Activated CD4-positive, alpha-beta T cell treated with anti-CD3 and anti-CD28 coated beads, Interleukin-2, amount 10 ng/mL, durations not matched to agents 24 days and 14 days (primary cell): ENCODE measurements around the gene SLC11A2. TPM values are rescaled to one million over a fixed set of nuclear protein-coding genes. Genes with fewer than 3 reads are reported as not detected.
"Not testable (repeated sequence)": the region's sequence is repeated elsewhere in the genome, so short reads cannot be mapped to it uniquely, and the experiment has no call there.

Experiments used
- DNase-seq: peaks from one replicate; pipeline ENCODE4 v3.0.0; 2022
- H3K27ac Mint-ChIP-seq: one replicate; pipeline ENCODE4 v1.8.0; 2022; ENCODE audit warnings: mild to moderate bottlenecking, mixed read lengths
- H3K27me3 Mint-ChIP-seq: one replicate; pipeline ENCODE4 v1.8.0; 2022; ENCODE audit warnings: mixed read lengths
- H3K36me3 Mint-ChIP-seq: one replicate; pipeline ENCODE4 v1.8.0; 2022; ENCODE audit warnings: low read depth, mild to moderate bottlenecking, mixed read lengths
- H3K4me1 Mint-ChIP-seq: one replicate; pipeline ENCODE4 v1.8.0; 2021; ENCODE audit warnings: mixed read lengths
- H3K4me3 Mint-ChIP-seq: one replicate; pipeline ENCODE4 v1.8.0; 2022; ENCODE audit warnings: mild to moderate bottlenecking, moderate library complexity, mixed read lengths
- H3K9me3 Mint-ChIP-seq: one replicate; pipeline ENCODE4 v1.8.0; 2021; ENCODE audit warnings: mixed read lengths
- intact Hi-C: fragments of 100-400 bp; cut with micrococcal nuclease; formaldehyde crosslinking; loops from one replicate; pipeline ENCODE4 v1.15.1; 2023
- total RNA-seq: library from RNA; stranded (reverse); gene quantifications from 2 replicates; pipeline ENCODE4 v1.2.3, GENCODE V29; 2022

Gene SLC11A2
- total RNA-seq, 1 donor from 2014 or later = 56.2 TPM

GRCh38 chr12:50937653-50938052 lies 88.5 kb downstream of the SLC11A2 start:
- H3K4me1 Mint-ChIP-seq = peaks cover 4% of the 10 kb centered on the region
- intact Hi-C loops = no loop called here
- no peak for DNase-seq
- no peaks in the 10 kb centered on the region for H3K27me3 Mint-ChIP-seq
- H3K9me3 Mint-ChIP-seq = peaks cover 5% of the 10 kb centered on the region
- H3K4me3 Mint-ChIP-seq = no peak overlapping the region
- H3K27ac Mint-ChIP-seq = no peak overlapping the region
- H3K36me3 Mint-ChIP-seq = peaks cover 3% of the 10 kb centered on the region

GRCh38 chr12:50936821-50937530 lies 89.2 kb downstream of the SLC11A2 start:
- Mint-ChIP-seq H3K4me1 (peaks cover 6% of the 10 kb centered on the region), H3K27me3 (no peaks in the 10 kb centered on the region), H3K4me3 (no peak overlapping the region), H3K9me3 (peaks cover 5% of the 10 kb centered on the region), H3K36me3 (peaks cover 3% of the 10 kb centered on the region), H3K27ac (no peak overlapping the region)
- DNase-seq = no peak
- intact Hi-C loops = no loop called here

- H3K27me3 Mint-ChIP-seq = no peaks in the 10 kb centered on the region
- intact Hi-C loops = no loop called here
- peaks cover 3% of the 10 kb centered on the region for H3K36me3 Mint-ChIP-seq
- peaks cover 6% of the 10 kb centered on the region for H3K4me1 Mint-ChIP-seq
- H3K9me3 Mint-ChIP-seq = peaks cover 5% of the 10 kb centered on the region
- no peak for DNase-seq
- H3K27ac Mint-ChIP-seq = no peak overlapping the region
- H3K4me3 Mint-ChIP-seq = no peak overlapping the region
These were observed 91.0 kb downstream of the SLC11A2 start for GRCh38 chr12:50934981-50935807.

- Mint-ChIP-seq H3K27me3 (no peaks in the 10 kb centered on the region), H3K9me3 (peaks cover 5% of the 10 kb centered on the region), H3K4me1 (peaks cover 6% of the 10 kb centered on the region), H3K4me3 (no peak overlapping the region), H3K27ac (no peak overlapping the region), H3K36me3 (peaks cover 3% of the 10 kb centered on the region)
- intact Hi-C loops = no loop called here
- DNase-seq = no peak
These were observed 91.8 kb downstream of the SLC11A2 start for GRCh38 chr12:50934371-50934851.

GRCh38 chr12:50933459-50934124 lies 92.6 kb downstream of the SLC11A2 start:
- peaks cover 5% of the 10 kb centered on the region for H3K9me3 Mint-ChIP-seq
- peaks cover 6% of the 10 kb centered on the region for H3K4me1 Mint-ChIP-seq
- no peak for DNase-seq
- H3K36me3 Mint-ChIP-seq = peaks cover 3% of the 10 kb centered on the region
- H3K27ac Mint-ChIP-seq = no peak overlapping the region
- intact Hi-C loops = no loop called here
- H3K27me3 Mint-ChIP-seq = no peaks in the 10 kb centered on the region
- no peak overlapping the region for H3K4me3 Mint-ChIP-seq

GRCh38 chr12:50932787-50933280 lies 93.3 kb downstream of the SLC11A2 start:
- H3K27ac Mint-ChIP-seq = peak overlapping the region; percentile 23
- intact Hi-C loops = no loop called here
- H3K27me3 Mint-ChIP-seq = no peaks in the 10 kb centered on the region
- H3K9me3 Mint-ChIP-seq = peaks cover 5% of the 10 kb centered on the region
- peaks cover 3% of the 10 kb centered on the region for H3K36me3 Mint-ChIP-seq
- no peak overlapping the region for H3K4me3 Mint-ChIP-seq
- no peak for DNase-seq
- H3K4me1 Mint-ChIP-seq = peaks cover 6% of the 10 kb centered on the region

GRCh38 chr12:50930477-50930876 lies 95.7 kb downstream of the SLC11A2 start:
- H3K4me3 Mint-ChIP-seq, H3K27ac Mint-ChIP-seq, DNase-seq, H3K9me3 Mint-ChIP-seq, H3K27me3 Mint-ChIP-seq, H3K36me3 Mint-ChIP-seq, intact Hi-C loops: not testable (repeated sequence)
- H3K4me1 Mint-ChIP-seq = peaks cover 11% of the 10 kb centered on the region

- H3K9me3 Mint-ChIP-seq = no peaks in the 10 kb centered on the region
- no peak for DNase-seq
- H3K4me1 Mint-ChIP-seq = peaks cover 11% of the 10 kb centered on the region
- intact Hi-C loops = no loop called here
- no peaks in the 10 kb centered on the region for H3K27me3 Mint-ChIP-seq
- no peak overlapping the region for H3K27ac Mint-ChIP-seq
- H3K4me3 Mint-ChIP-seq = no peak overlapping the region
- H3K36me3 Mint-ChIP-seq = no peaks in the 10 kb centered on the region
These were observed 96.4 kb downstream of the SLC11A2 start for GRCh38 chr12:50929831-50930230.

Other genes with a start within 250 kb of the SLC11A2 start
- not detected in 2 replicates for gene TMPRSS12, start 183.5 kb downstream of the SLC11A2 start, total RNA-seq
- not detected in 2 replicates for gene HIGD1C, start 73.8 kb downstream of the SLC11A2 start, total RNA-seq
- gene LETMD1, start 21.9 kb upstream of the SLC11A2 start, total RNA-seq = 75.7 and 77.8 TPM in 2 replicates
- gene CSRNP2, start 57.2 kb upstream of the SLC11A2 start, total RNA-seq = 22.7 and 22.9 TPM in 2 replicates
- gene TFCP2, start 146.8 kb upstream of the SLC11A2 start, total RNA-seq = 43.1 and 46.3 TPM in 2 replicates
- gene POU6F1, start 191.7 kb upstream of the SLC11A2 start, total RNA-seq = 5.1 and 9.0 TPM in 2 replicates
- 135 and 146 TPM in 2 replicates for gene DAZAP2, start 212.4 kb upstream of the SLC11A2 start, total RNA-seq
- 0.24 and 0.26 TPM in 2 replicates for gene SMAGP, start 244.0 kb upstream of the SLC11A2 start, total RNA-seq